Medulla oblongata (tissue), 1 donor: Measurements from ENCODE around the gene RCAN3.
"Not testable (repeated sequence)": the region's sequence is repeated elsewhere in the genome, so short reads cannot be mapped to it uniquely, and the experiment has no call there.

Experiments
- DNase-seq: peaks from one replicate; pipeline ENCODE4 v3.0.0-alpha.2; 2015; ENCODE audit errors: extremely low spot score

RCAN3 gene

GRCh38 chr1:24514946-24515345, 12.3 kb downstream of the RCAN3 start:
- no peak for DNase-seq

GRCh38 chr1:24515671-24516209, 13.1 kb downstream of the RCAN3 start:
- not testable (repeated sequence) for DNase-seq

- no peak for DNase-seq
Measured at GRCh38 chr1:24516506-24516905, 13.9 kb downstream of the RCAN3 start.

GRCh38 chr1:24517898-24518297, 15.3 kb downstream of the RCAN3 start:
- DNase-seq: no peak

- DNase-seq: not testable (repeated sequence)
Measured at GRCh38 chr1:24520282-24520681, 17.6 kb downstream of the RCAN3 start.

- no peak for DNase-seq
Measured at GRCh38 chr1:24525606-24526005, 23.0 kb downstream of the RCAN3 start.

GRCh38 chr1:24526045-24526444, 23.4 kb downstream of the RCAN3 start:
- DNase-seq: no peak

- DNase-seq: no peak
Measured at GRCh38 chr1:24526940-24527542, 24.4 kb downstream of the RCAN3 start.

GRCh38 chr1:24528744-24529143, 26.1 kb downstream of the RCAN3 start:
- DNase-seq: no peak

- not testable (repeated sequence) for DNase-seq
Measured at GRCh38 chr1:24529292-24529691, 26.7 kb downstream of the RCAN3 start.

GRCh38 chr1:24535021-24535424, 32.4 kb downstream of the RCAN3 start:
- peak; percentile 26 for DNase-seq

GRCh38 chr1:24535778-24536177, 33.1 kb downstream of the RCAN3 start:
- DNase-seq: no peak

GRCh38 chr1:24536391-24536840, 33.8 kb downstream of the RCAN3 start:
- peak; percentile 20 for DNase-seq

- DNase-seq: no peak
Measured at GRCh38 chr1:24540051-24540905, 37.6 kb downstream of the RCAN3 start.

- no peak for DNase-seq
Measured at GRCh38 chr1:24540906-24541710, 38.5 kb downstream of the RCAN3 start.

GRCh38 chr1:24541711-24542346, 39.2 kb downstream of the RCAN3 start:
- no peak for DNase-seq

- no peak for DNase-seq
Measured at GRCh38 chr1:24544239-24544638, 41.6 kb downstream of the RCAN3 start.

GRCh38 chr1:24545662-24546061, 43.0 kb downstream of the RCAN3 start:
- no peak for DNase-seq

GRCh38 chr1:24547195-24547594, 44.6 kb downstream of the RCAN3 start:
- no peak for DNase-seq

GRCh38 chr1:24548070-24548469, 45.4 kb downstream of the RCAN3 start:
- no peak for DNase-seq

- DNase-seq: not testable (repeated sequence)
Measured at GRCh38 chr1:24549210-24549609, 46.6 kb downstream of the RCAN3 start.
